Measurements from ENCODE around the gene ZFC3H1.
"Not testable (repeated sequence)": the region's sequence is repeated elsewhere in the genome, so short reads cannot be mapped to it uniquely, and the experiment has no call there.

The ZFC3H1 gene

GRCh38 chr12:71694099-71694820 is 30.6 kb upstream of the ZFC3H1 start:
- Histone ChIP-seq H3K36me3 (ENCODE audit: control insufficient read depth, insufficient read depth, low read length) (no peaks in the 10 kb centered on the region), H3K27ac (ENCODE audit: low read length) (no peak overlapping the region), H3K27me3 (ENCODE audit: control insufficient read depth, insufficient read depth, low read length) (no peaks in the 10 kb centered on the region), H3K4me3 (ENCODE audit: low read length) (no peak overlapping the region), H3K9me3 (ENCODE audit: control insufficient read depth, insufficient read depth, low read length) (no peaks in the 10 kb centered on the region), H3K4me1 (ENCODE audit: control insufficient read depth, insufficient read depth, low read length) (no peaks in the 10 kb centered on the region)
- DNase-seq (ENCODE audit: low read depth, low spot score) = no peak
- WGBS (ENCODE audit: insufficient coverage, insufficient read length) = no CpG with 5 or more reads among the region's 1 CpG

- not testable (repeated sequence) for H3K9me3 ChIP-seq (ENCODE audit: control insufficient read depth, insufficient read depth, low read length); H3K36me3 ChIP-seq (ENCODE audit: control insufficient read depth, insufficient read depth, low read length); H3K27ac ChIP-seq (ENCODE audit: low read length); H3K27me3 ChIP-seq (ENCODE audit: control insufficient read depth, insufficient read depth, low read length); DNase-seq (ENCODE audit: low read depth, low spot score); H3K4me1 ChIP-seq (ENCODE audit: control insufficient read depth, insufficient read depth, low read length); H3K4me3 ChIP-seq (ENCODE audit: low read length)
- no CpG with 5 or more reads among the region's 5 CpGs for WGBS (ENCODE audit: insufficient coverage, insufficient read length)
Observed at GRCh38 chr12:71693651-71694050, 30.0 kb upstream of the ZFC3H1 start.

GRCh38 chr12:71693126-71693525 is 29.5 kb upstream of the ZFC3H1 start:
- no CpG with 5 or more reads among the region's 7 CpGs for WGBS (ENCODE audit: insufficient coverage, insufficient read length)
- H3K9me3 ChIP-seq (ENCODE audit: control insufficient read depth, insufficient read depth, low read length) = no peaks in the 10 kb centered on the region
- H3K27me3 ChIP-seq (ENCODE audit: control insufficient read depth, insufficient read depth, low read length) = no peaks in the 10 kb centered on the region
- no peak overlapping the region for H3K27ac ChIP-seq (ENCODE audit: low read length)
- no peaks in the 10 kb centered on the region for H3K4me1 ChIP-seq (ENCODE audit: control insufficient read depth, insufficient read depth, low read length)
- no peak for DNase-seq (ENCODE audit: low read depth, low spot score)
- no peaks in the 10 kb centered on the region for H3K36me3 ChIP-seq (ENCODE audit: control insufficient read depth, insufficient read depth, low read length)
- H3K4me3 ChIP-seq (ENCODE audit: low read length) = no peak overlapping the region

- Histone ChIP-seq H3K9me3 (ENCODE audit: control insufficient read depth, insufficient read depth, low read length) (no peaks in the 10 kb centered on the region), H3K27ac (ENCODE audit: low read length) (no peak overlapping the region), H3K36me3 (ENCODE audit: control insufficient read depth, insufficient read depth, low read length) (no peaks in the 10 kb centered on the region), H3K4me1 (ENCODE audit: control insufficient read depth, insufficient read depth, low read length) (no peaks in the 10 kb centered on the region), H3K4me3 (ENCODE audit: low read length) (no peak overlapping the region), H3K27me3 (ENCODE audit: control insufficient read depth, insufficient read depth, low read length) (no peaks in the 10 kb centered on the region)
- no peak for DNase-seq (ENCODE audit: low read depth, low spot score)
- no CpG with 5 or more reads among the region's 4 CpGs for WGBS (ENCODE audit: insufficient coverage, insufficient read length)
Observed at GRCh38 chr12:71691504-71692129, 28.0 kb upstream of the ZFC3H1 start.

GRCh38 chr12:71688961-71689570 is 25.4 kb upstream of the ZFC3H1 start:
- no peaks in the 10 kb centered on the region for H3K27me3 ChIP-seq (ENCODE audit: control insufficient read depth, insufficient read depth, low read length)
- no peaks in the 10 kb centered on the region for H3K9me3 ChIP-seq (ENCODE audit: control insufficient read depth, insufficient read depth, low read length)
- H3K27ac ChIP-seq (ENCODE audit: low read length) = no peak overlapping the region
- WGBS (ENCODE audit: insufficient coverage, insufficient read length) = no CpG with 5 or more reads among the region's 5 CpGs
- DNase-seq (ENCODE audit: low read depth, low spot score) = no peak
- H3K36me3 ChIP-seq (ENCODE audit: control insufficient read depth, insufficient read depth, low read length) = no peaks in the 10 kb centered on the region
- H3K4me1 ChIP-seq (ENCODE audit: control insufficient read depth, insufficient read depth, low read length) = no peaks in the 10 kb centered on the region
- H3K4me3 ChIP-seq (ENCODE audit: low read length) = no peak overlapping the region

- not testable (repeated sequence) for H3K36me3 ChIP-seq (ENCODE audit: control insufficient read depth, insufficient read depth, low read length); H3K4me3 ChIP-seq (ENCODE audit: low read length); H3K9me3 ChIP-seq (ENCODE audit: control insufficient read depth, insufficient read depth, low read length); H3K27me3 ChIP-seq (ENCODE audit: control insufficient read depth, insufficient read depth, low read length); H3K4me1 ChIP-seq (ENCODE audit: control insufficient read depth, insufficient read depth, low read length); DNase-seq (ENCODE audit: low read depth, low spot score); H3K27ac ChIP-seq (ENCODE audit: low read length)
- no CpG with 5 or more reads among the region's 11 CpGs for WGBS (ENCODE audit: insufficient coverage, insufficient read length)
Observed at GRCh38 chr12:71687172-71687571, 23.5 kb upstream of the ZFC3H1 start.

- H3K27ac ChIP-seq (ENCODE audit: low read length) = no peak overlapping the region
- no CpG with 5 or more reads among the region's 3 CpGs for WGBS (ENCODE audit: insufficient coverage, insufficient read length)
- DNase-seq (ENCODE audit: low read depth, low spot score) = no peak
Observed at GRCh38 chr12:71686658-71687025, 23.0 kb upstream of the ZFC3H1 start.

GRCh38 chr12:71685914-71686657 is 22.4 kb upstream of the ZFC3H1 start, which contains the start of gene TMEM19:
TMEM19 (plus strand) TSS chr12:71686082; CDS start chr12:71686681, 599 bp downstream.
- Histone ChIP-seq H3K27me3 (ENCODE audit: control insufficient read depth, insufficient read depth, low read length) (no peaks in the 10 kb centered on the region), H3K4me3 (ENCODE audit: low read length) (peak within 1 kb of the TSS; percentile 47), H3K36me3 (ENCODE audit: control insufficient read depth, insufficient read depth, low read length) (no peaks in the 10 kb centered on the region), H3K9me3 (ENCODE audit: control insufficient read depth, insufficient read depth, low read length) (no peaks in the 10 kb centered on the region), H3K4me1 (ENCODE audit: control insufficient read depth, insufficient read depth, low read length) (no peaks in the 10 kb centered on the region), H3K27ac (ENCODE audit: low read length) (no peak within 1 kb of the TSS)
- WGBS (ENCODE audit: insufficient coverage, insufficient read length) = no CpG with 5 or more reads among the region's 63 CpGs
- peak; percentile 55 for DNase-seq (ENCODE audit: low read depth, low spot score)

More at GRCh38 chr12:71686658-71687025, 23.0 kb upstream of the ZFC3H1 start:
- Histone ChIP-seq H3K9me3 (ENCODE audit: control insufficient read depth, insufficient read depth, low read length) (no peaks in the 10 kb centered on the region), H3K27me3 (ENCODE audit: control insufficient read depth, insufficient read depth, low read length) (no peaks in the 10 kb centered on the region), H3K36me3 (ENCODE audit: control insufficient read depth, insufficient read depth, low read length) (no peaks in the 10 kb centered on the region), H3K4me3 (ENCODE audit: low read length) (peak overlapping the region; percentile 47; the same call in 1 of the 2 replicates), H3K4me1 (ENCODE audit: control insufficient read depth, insufficient read depth, low read length) (no peaks in the 10 kb centered on the region)

- H3K36me3 ChIP-seq (ENCODE audit: control insufficient read depth, insufficient read depth, low read length) = no peaks in the 10 kb centered on the region
- no peaks in the 10 kb centered on the region for H3K9me3 ChIP-seq (ENCODE audit: control insufficient read depth, insufficient read depth, low read length)
- no peak overlapping the region for H3K27ac ChIP-seq (ENCODE audit: low read length)
- H3K27me3 ChIP-seq (ENCODE audit: control insufficient read depth, insufficient read depth, low read length) = no peaks in the 10 kb centered on the region
- H3K4me3 ChIP-seq (ENCODE audit: low read length) = peak overlapping the region; percentile 47; the same call in 1 of the 2 replicates
- no peak for DNase-seq (ENCODE audit: low read depth, low spot score)
- no peaks in the 10 kb centered on the region for H3K4me1 ChIP-seq (ENCODE audit: control insufficient read depth, insufficient read depth, low read length)
- no CpG with 5 or more reads among the region's 19 CpGs for WGBS (ENCODE audit: insufficient coverage, insufficient read length)
Observed at GRCh38 chr12:71685312-71685906, 21.8 kb upstream of the ZFC3H1 start.

- no peak overlapping the region for H3K27ac ChIP-seq (ENCODE audit: low read length)
- no peaks in the 10 kb centered on the region for H3K4me1 ChIP-seq (ENCODE audit: control insufficient read depth, insufficient read depth, low read length)
- no peaks in the 10 kb centered on the region for H3K27me3 ChIP-seq (ENCODE audit: control insufficient read depth, insufficient read depth, low read length)
- no peak overlapping the region for H3K4me3 ChIP-seq (ENCODE audit: low read length)
- no peaks in the 10 kb centered on the region for H3K36me3 ChIP-seq (ENCODE audit: control insufficient read depth, insufficient read depth, low read length)
- no peak for DNase-seq (ENCODE audit: low read depth, low spot score)
- no peaks in the 10 kb centered on the region for H3K9me3 ChIP-seq (ENCODE audit: control insufficient read depth, insufficient read depth, low read length)
- WGBS (ENCODE audit: insufficient coverage, insufficient read length) = no CpG with 5 or more reads among the region's 5 CpGs
Observed at GRCh38 chr12:71684081-71684480, 20.4 kb upstream of the ZFC3H1 start.

Measured in iPS DF 6.9 (cell line).